Spleen (tissue), 7 donors: ENCODE data around the gene AGO3.
A peak's percentile ranks its signal among the peaks of the same experiment; 100 is the strongest.

Experiments
- CTCF ChIP-seq, 11 experiments: fragments of 200-600 bp in 7 of 11; fragments of 450-650 bp in 4 of 11; sonication (generic) in 4 of 11; IDR thresholded peaks in 8 of 11; conservative IDR thresholded peaks in 3 of 11; 1 replicate in 7 of 11; 2 replicates in 4 of 11; pipeline versions ENCODE4 v1.4.0 to v1.8.0; 2016 to 2021; ENCODE audit warnings: antibody characterized with exemption in 11 of 11, inconsistent platforms in 4 of 11, mild to moderate bottlenecking in 1 of 11
- POLR2A ChIP-seq, 3 donors: fragments of 450-650 bp; IDR thresholded peaks; one replicate each; pipeline ENCODE4 v1.5.1; 2017; ENCODE audit warnings: antibody characterized with exemption in 3 of 3, mild to moderate bottlenecking in 1 of 3
- POLR2AphosphoS5 ChIP-seq, 3 donors: sonication (generic); formaldehyde crosslinking; IDR thresholded peaks; one replicate each; pipeline ENCODE4 v1.5.1; 2017; ENCODE audit warnings: antibody characterized with exemption in 3 of 3
- donor health status: DM: no; HTN: no; CAD: no; lungs with moderate emphysema.
- donor health status: DM: no; HTN: no; CAD: no.
- donor health status: DM: no; HTN: no; CAD: no.

DNA sequence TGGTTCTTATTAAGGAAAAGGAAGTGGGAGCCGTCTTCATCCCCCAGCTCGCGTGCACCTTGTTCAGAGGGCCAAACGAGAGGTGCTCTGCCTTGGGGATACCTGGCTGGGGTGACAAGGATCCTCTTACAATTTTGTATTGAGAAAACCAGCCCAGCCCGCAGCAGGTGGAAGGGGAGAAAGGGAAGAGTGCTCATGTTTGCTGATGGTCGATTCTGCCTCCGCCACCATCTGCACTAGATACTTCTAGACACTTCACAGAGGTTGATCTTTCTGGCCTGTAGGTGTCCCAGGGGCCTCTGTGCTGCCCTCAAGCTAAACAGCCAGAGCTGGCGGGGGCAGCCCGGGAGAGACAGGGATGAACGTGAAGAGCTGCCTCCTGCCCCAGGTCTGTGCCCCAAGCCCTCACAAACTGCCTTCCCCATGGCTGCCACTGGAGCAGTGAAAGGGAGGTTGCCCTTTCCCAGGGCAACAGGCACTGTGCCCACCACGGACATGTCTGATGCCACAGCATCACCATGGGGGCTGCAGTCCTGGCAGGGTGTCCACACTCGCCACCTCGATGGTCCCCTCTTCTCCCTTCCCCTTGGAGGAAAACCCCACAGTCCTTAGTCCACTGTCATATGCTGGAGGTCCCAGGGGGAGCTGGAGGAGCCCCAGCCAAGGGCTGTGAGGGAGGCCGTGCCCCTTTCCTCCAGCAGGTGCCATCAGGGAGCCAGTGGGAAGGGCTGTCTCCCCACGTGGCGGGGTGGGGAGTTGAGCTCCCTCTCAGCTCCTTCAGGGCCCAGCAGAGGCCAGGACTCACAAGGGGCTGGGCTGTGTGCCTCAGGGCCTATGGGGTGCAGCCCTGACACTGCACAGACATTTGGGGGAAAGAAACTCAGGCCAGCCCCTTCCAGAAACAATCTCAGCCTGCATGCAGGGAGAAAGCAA is 165.9 kb downstream of the AGO3 start:
- TF ChIP-seq CTCF (IDR thresholded peaks at IDR 0.05 in 8 of 11, conservative IDR thresholded peaks at IDR 0.05 in 3 of 11) = no peak
- peak in 1 of 3 donors; percentile 50 for TF ChIP-seq POLR2AphosphoS5 (IDR thresholded peaks at IDR 0.05)
- TF ChIP-seq POLR2A (IDR thresholded peaks at IDR 0.05) = no peak
